ENCODE data around the gene ZNF584. TPM values are rescaled to one million over a fixed set of nuclear protein-coding genes. Genes with fewer than 3 reads are reported as not detected.

The ZNF584 gene
- total RNA-seq, 2 donors from 2014 or later: 10.8 to 19.4 TPM

DNA sequence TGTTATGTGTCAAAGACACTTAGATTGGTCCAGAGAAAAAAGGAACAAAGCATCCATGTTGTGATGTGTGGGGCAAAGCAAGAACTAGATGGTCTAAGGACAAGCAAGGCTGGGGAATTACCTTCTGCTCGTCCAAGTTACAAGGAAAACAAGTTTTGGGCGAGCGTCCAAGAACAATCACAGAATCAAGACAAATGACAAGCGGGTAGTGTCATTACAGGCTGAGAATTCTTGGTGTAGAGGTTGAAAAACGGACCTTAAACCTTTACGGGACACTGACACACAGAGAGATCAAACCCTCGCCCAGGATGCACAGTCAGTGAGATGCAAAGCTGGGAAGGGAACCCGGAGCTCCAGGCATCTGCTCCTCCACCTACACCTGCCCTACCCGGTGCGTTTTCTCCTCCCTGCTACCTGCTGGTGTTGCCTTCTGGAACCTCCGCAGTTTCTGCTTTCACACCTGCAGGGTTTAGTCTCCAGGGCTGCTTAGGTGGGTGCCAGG, 42.5 kb downstream of the ZNF584 start:
- Histone ChIP-seq H3K4me1 (replicated peaks) (no peaks in the 10 kb centered on the region), H3K36me3 (no peaks in the 10 kb centered on the region), H3K4me3 (peak overlapping the region; percentile 87 to 91), H3K9me3 (no peaks in the 10 kb centered on the region), H3K27ac (peak overlapping the region; percentile 66 to 74), H3K27me3 (replicated peaks; ENCODE audit: insufficient read depth) (no peaks in the 10 kb centered on the region)
- intact Hi-C loops (cut with DNase I): no loop called here
- peak; percentile 59 for DNase-seq (ENCODE audit: low spot score)
- WGBS: 5% methylated on average over 11 of the region's 11 CpGs
- TF ChIP-seq, protein P1, sequence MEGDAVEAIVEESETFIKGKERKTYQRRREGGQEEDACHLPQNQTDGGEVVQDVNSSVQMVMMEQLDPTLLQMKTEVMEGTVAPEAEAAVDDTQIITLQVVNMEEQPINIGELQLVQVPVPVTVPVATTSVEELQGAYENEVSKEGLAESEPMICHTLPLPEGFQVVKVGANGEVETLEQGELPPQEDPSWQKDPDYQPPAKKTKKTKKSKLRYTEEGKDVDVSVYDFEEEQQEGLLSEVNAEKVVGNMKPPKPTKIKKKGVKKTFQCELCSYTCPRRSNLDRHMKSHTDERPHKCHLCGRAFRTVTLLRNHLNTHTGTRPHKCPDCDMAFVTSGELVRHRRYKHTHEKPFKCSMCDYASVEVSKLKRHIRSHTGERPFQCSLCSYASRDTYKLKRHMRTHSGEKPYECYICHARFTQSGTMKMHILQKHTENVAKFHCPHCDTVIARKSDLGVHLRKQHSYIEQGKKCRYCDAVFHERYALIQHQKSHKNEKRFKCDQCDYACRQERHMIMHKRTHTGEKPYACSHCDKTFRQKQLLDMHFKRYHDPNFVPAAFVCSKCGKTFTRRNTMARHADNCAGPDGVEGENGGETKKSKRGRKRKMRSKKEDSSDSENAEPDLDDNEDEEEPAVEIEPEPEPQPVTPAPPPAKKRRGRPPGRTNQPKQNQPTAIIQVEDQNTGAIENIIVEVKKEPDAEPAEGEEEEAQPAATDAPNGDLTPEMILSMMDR (IDR thresholded peaks at IDR 0.05): no peak
- TF ChIP-seq POLR2AphosphoS5 (IDR thresholded peaks at IDR 0.05): no peak

DNA sequence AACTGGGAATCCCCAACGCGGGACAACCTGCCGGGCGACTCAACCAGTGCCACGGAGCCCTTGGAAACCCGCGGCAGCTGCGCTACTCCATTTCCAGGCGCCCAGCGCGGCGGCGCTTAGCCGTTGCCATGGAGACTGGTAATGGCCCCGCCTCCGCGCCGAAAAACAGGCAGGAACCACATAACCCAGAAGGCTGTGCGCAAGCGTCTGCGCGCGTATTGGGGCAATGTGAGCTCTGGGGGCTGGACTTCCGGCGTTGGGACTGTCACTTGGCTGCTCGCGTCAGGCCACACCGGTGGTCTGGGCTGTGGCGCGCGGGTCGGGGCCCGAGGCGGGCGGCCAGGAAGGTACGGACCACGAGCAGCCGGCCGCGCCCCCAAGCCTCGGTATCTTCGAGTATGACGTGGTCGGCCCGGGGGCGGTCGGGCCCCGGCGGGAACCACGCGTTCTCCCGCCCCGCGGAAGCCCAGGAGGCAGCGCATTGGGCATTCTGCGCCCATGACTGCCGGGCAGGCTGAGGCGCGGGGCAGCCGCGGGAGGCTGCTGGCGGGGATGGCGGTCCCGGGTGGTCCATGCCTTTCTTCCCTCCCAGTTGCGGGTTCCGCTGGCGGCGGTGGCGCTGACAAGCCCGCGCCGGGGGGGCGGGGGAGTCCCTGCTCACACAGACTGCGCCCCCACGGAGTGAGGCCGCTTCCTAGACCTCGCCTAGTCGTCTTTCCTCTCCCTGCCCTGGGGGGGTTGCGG, 43.1 kb downstream of the ZNF584 start, which contains the start of gene ZNF324B:
TSS of gene ZNF324B (plus strand) at position 265 of the 744 bp plus-strand sequence. CDS start 2,080 bp downstream, outside the sequence.
- H3K36me3 ChIP-seq: no peaks in the 10 kb centered on the region
- no peaks in the 10 kb centered on the region for H3K9me3 ChIP-seq
- H3K27ac ChIP-seq: peak within 1 kb of the TSS; percentile 66 to 74
- no peaks in the 10 kb centered on the region for H3K4me1 ChIP-seq (replicated peaks)
- WGBS: under 1% methylated on average over 68 of the region's 79 CpGs
- peak within 1 kb of the TSS; percentile 87 to 91 for H3K4me3 ChIP-seq
- DNase-seq (ENCODE audit: low spot score): peak; percentile 96
- peak; percentile 96 for TF ChIP-seq POLR2AphosphoS5 (IDR thresholded peaks at IDR 0.05)
- peak; percentile 29 for TF ChIP-seq POLR2A (IDR thresholded peaks at IDR 0.05)
- TF ChIP-seq, protein P1 (IDR thresholded peaks at IDR 0.05): peak in 1 of 4 experiments; percentile 8
- intact Hi-C loops (cut with DNase I): no loop called here
- no peaks in the 10 kb centered on the region for H3K27me3 ChIP-seq (replicated peaks; ENCODE audit: insufficient read depth)

DNA sequence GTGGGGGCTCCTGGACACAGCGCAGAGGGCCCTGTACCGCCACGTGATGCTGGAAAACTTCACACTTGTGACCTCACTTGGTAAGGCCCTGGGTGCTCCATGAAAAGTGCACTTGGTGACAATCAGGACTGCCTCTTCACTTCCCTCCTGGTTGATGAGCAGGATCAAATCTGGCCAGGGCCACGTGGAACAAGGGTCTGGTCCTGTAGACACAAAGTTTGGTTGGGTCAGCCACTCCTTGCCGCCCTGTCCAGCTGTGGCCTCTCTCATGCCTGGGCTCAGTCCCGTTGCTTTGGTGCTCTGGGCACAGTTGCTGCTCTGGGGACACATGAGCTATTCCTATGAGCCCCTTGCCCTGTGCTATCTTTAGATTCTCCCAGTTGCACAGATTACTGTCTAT, 45.3 kb downstream of the ZNF584 start:
- 96% methylated on average over 6 of the region's 6 CpGs for WGBS
- intact Hi-C loops (cut with DNase I): no loop called here
- Histone ChIP-seq H3K27ac (no peak overlapping the region), H3K4me3 (no peak overlapping the region), H3K36me3 (no peaks in the 10 kb centered on the region), H3K9me3 (no peaks in the 10 kb centered on the region), H3K4me1 (replicated peaks) (no peaks in the 10 kb centered on the region), H3K27me3 (replicated peaks; ENCODE audit: insufficient read depth) (no peaks in the 10 kb centered on the region)
- TF ChIP-seq POLR2AphosphoS5 (IDR thresholded peaks at IDR 0.05) (no peak), POLR2A (IDR thresholded peaks at IDR 0.05) (no peak)
- TF ChIP-seq, protein P1 (IDR thresholded peaks at IDR 0.05): no peak
- DNase-seq (ENCODE audit: low spot score): no peak

- no peaks in the 10 kb centered on the region for H3K27me3 ChIP-seq (replicated peaks; ENCODE audit: insufficient read depth)
- TF ChIP-seq, protein P1 (IDR thresholded peaks at IDR 0.05): no peak
- TF ChIP-seq POLR2A (IDR thresholded peaks at IDR 0.05) (no peak), POLR2AphosphoS5 (IDR thresholded peaks at IDR 0.05) (no peak)
- H3K27ac ChIP-seq: no peak overlapping the region
- no peaks in the 10 kb centered on the region for H3K36me3 ChIP-seq
- WGBS: 94% methylated on average over 19 of the region's 21 CpGs
- no peaks in the 10 kb centered on the region for H3K9me3 ChIP-seq
- no peak overlapping the region for H3K4me3 ChIP-seq
- DNase-seq (ENCODE audit: low spot score): no peak
- no peaks in the 10 kb centered on the region for H3K4me1 ChIP-seq (replicated peaks)
- intact Hi-C loops (cut with DNase I): no loop called here
Measured at GRCh38 chr19:58455306-58455705, 46.9 kb downstream of the ZNF584 start.

DNA sequence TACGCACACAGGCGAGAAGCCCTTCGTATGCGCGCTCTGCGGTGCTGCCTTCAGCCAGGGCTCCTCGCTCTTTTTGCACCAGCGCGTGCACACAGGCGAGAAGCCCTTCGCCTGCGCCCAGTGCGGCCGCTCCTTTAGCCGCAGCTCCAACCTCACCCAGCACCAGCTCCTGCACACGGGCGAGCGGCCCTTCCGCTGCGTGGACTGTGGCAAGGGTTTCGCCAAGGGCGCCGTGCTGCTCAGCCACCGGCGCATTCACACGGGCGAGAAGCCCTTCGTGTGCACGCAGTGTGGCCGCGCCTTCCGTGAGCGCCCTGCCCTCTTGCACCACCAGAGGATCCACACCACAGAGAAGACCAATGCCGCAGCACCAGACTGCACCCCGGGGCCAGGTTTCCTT, 47.7 kb downstream of the ZNF584 start:
- TF ChIP-seq POLR2A (IDR thresholded peaks at IDR 0.05) (no peak), POLR2AphosphoS5 (IDR thresholded peaks at IDR 0.05) (no peak)
- TF ChIP-seq, protein P1 (IDR thresholded peaks at IDR 0.05): no peak
- Histone ChIP-seq H3K27me3 (replicated peaks; ENCODE audit: insufficient read depth) (no peaks in the 10 kb centered on the region), H3K4me3 (no peak overlapping the region), H3K27ac (no peak overlapping the region), H3K9me3 (no peaks in the 10 kb centered on the region), H3K4me1 (replicated peaks) (no peaks in the 10 kb centered on the region), H3K36me3 (no peaks in the 10 kb centered on the region)
- intact Hi-C loops (cut with DNase I): no loop called here
- WGBS: 99% methylated on average over 11 of the region's 35 CpGs
- no peak for DNase-seq (ENCODE audit: low spot score)
